Activated CD8-positive, alpha-beta memory T cell treated with anti-CD3 and anti-CD28 coated beads for 1 hour (primary cell): ENCODE data around the gene ST7.

ENCODE experiments used
- DNase-seq, 2 donors: peaks; one replicate each; pipeline ENCODE4 v3.0.0-alpha.2; 2020; ENCODE audit warnings: low read depth in 1 of 2; ENCODE audit errors: extremely low read depth in 1 of 2

ST7 gene

DNA sequence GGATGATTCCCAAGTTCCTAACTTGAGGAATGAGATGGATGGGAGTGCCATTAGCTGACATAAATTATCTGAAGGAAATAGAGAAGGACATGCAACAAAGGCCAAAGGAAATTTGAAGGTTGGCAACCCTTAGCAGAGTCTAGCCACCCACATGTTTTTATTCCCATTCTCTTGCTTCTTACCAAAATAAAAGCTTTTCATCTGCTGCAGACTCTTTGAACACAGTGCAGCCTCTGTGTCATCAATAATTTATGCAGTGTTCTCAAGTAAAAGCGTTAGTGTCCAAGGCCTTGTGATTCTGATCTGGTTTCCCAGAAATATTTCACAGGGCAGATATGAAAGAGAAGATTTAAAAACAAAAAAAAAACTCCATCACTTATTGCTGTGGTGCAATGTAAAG is 98.5 kb downstream of the ST7 start:
- DNase-seq: no peak

DNA sequence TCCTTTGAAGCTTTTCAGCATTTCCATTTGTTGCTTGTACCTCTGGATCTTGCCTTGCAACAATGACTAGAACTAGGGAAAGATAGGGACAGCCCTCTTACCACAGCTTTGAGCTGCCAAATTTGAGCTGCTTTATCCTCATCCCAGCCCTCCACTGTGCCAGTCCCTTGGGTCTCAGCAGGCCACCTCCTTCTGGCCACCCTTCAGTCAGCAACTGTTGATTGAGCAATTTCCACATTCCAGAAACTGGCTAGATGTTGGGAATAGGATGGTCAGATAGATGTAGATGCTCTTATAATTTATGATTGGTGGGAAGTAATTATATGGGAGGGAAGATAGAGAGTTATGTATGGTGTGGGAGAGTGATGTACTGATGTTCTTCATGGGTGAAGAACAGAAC is 100.1 kb downstream of the ST7 start:
- DNase-seq: no peak

DNA sequence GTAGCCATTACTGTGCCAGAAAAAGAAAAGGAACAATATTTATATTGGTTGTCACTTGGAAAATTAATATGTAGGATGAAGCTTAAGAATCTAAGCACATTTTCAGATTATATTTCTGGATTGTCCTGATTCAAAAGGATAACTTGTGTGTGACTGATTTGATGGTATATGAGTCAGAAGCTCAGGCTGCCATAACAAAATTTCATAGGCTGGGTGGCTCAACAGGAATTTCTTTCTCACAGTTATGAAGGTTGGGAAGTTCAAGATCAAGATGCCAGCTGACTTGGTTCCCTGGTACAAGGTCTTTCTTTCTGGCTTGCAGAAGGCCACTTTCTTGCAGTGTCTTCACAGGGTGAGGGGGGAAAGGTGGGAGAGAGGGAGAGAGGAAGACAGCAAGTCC is 108.5 kb downstream of the ST7 start:
- no peak for DNase-seq

GRCh38 chr7:117062300-117062699 is 109.0 kb downstream of the ST7 start:
- no peak for DNase-seq

- DNase-seq: no peak
These were observed 111.4 kb downstream of the ST7 start for GRCh38 chr7:117064688-117065087.

- DNase-seq: no peak
These were observed 112.4 kb downstream of the ST7 start for GRCh38 chr7:117065571-117066150.

- no peak for DNase-seq
These were observed 113.4 kb downstream of the ST7 start for GRCh38 chr7:117066668-117067067.

- DNase-seq: no peak
These were observed 114.0 kb downstream of the ST7 start for GRCh38 chr7:117067340-117067739.

- no peak for DNase-seq
These were observed 115.3 kb downstream of the ST7 start for GRCh38 chr7:117068511-117069145.

DNA sequence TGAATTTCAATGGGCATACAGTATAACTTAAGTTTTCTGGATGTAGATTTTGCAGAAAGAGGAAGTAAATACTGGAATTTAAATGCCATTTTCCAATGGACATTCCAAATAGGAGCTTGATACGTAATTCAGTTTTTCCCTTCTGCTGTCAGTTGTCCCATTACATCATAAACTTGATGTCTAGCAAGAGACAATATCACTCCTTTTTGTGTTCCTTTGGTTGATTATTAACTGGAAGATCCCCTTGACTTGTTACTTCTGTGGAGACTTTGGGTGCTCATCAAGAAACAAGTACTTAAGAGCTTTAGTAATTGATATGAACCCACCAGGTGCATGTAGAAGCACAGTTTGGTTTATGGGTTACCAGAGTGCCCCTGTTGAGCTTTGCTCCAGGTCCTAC is 116.1 kb downstream of the ST7 start:
- DNase-seq: no peak

GRCh38 chr7:117071551-117071950 is 118.2 kb downstream of the ST7 start:
- no peak for DNase-seq

DNA sequence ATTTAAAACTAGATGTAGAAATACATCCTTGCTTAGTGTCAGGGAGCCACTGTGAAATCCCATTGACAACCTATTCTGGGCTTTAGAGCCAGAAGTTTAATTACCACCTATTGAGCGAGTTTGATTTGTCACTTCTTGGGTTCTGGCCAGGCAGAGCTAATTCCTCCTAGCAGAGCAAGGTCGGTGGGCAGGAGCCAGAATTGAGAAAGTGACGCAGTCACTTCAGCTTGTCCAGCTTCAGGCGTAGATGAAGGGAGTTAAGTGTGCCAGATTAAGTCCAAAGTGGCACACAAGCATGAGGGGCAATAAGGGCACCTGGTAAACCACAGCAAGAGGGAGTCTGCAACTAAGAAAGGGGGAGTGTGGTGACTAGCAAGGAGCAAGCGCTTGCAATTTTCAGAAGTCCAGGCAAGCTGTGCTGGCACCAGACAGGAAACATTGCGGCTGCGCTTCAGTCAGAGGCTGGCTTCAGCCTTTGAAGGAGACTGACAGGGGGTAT is 119.4 kb downstream of the ST7 start:
- no peak for DNase-seq

- no peak for DNase-seq
These were observed 121.1 kb downstream of the ST7 start for GRCh38 chr7:117074378-117074777.

DNA sequence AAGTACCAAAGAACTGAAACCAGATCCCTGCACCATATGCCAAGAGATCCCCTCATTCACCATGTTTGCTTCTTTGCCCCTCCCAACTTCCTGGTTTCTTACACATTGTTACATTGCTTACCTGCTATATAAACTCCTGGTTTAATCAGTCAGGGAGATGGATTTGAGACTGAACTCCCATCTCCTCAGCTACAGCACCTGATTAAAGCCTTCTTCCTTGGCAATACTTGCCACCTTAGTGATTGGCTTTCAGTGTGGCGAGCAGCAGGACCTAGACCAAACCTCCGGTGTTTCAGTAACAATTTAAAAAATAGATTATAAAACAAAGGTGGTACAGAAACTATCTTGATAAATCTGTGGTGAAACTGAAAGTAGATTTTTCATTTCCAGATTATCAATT is 122.6 kb downstream of the ST7 start:
- DNase-seq: no peak

DNA sequence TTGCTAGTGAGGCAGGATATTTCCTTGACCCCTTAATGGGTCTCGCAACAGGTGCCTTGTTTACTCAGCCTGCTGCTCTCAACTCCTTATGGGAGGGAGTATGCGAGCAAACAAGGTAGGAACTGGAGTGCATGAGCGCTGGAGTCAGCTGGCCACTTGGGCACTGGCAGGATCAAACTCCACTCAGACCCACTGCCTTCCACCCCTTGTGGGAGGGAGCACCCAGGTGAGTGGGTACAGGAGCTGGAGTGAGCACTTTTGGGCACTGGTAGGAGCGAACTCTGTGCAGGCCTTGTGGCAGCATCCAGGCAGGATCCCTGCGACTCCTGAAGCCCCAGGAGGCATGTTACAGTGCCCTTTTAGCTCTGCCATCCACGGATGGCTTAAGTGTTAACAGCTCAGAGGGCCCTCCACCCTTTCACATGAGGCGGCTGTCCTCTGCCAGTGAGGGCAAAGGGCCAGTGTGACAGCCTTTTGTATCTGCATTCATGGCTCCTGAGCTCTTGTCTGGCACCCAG is 123.2 kb downstream of the ST7 start:
- DNase-seq: no peak

DNA sequence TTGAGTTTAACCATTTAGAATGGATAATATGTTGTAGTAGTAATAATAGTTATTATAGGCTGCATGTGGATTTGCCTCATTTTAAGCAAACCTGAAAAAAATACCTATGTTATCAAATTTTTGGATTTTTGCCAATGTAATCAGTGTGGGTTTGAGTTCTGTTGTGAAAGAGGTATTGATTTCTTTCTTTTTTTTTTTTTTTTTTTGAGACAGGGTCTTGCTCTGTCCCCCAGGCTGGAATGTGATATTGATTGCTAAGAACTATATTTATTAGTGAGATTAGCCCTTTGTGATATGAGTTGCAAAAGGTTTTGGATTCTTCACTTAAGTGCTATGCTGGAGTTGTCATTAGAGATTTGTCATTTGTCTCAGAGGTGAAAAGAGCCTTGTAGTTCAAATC is 124.4 kb downstream of the ST7 start:
- DNase-seq: no peak

GRCh38 chr7:117082647-117083046 is 129.3 kb downstream of the ST7 start:
- no peak for DNase-seq

GRCh38 chr7:117083648-117084047 is 130.3 kb downstream of the ST7 start:
- DNase-seq: no peak

- DNase-seq: no peak
These were observed 131.0 kb downstream of the ST7 start for GRCh38 chr7:117084286-117084685.

DNA sequence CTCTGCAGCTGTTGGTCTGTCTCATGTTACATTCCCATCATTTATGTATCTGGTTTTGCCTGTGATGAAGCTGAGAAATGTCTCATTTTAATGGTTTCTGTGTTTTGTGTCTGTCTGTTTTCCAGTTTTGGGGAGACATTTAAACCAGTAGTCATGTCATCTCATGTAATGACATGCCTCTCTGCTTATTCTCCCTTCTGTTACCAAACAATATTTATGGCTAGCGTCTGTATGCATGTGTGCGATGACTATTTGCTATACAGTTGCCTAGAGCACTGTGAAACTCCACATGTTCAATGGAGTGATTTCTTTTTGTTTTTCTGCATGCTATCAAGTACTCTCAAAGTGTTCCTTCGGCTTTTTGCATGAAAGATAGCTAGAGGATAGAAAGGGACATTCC is 132.0 kb downstream of the ST7 start:
- DNase-seq: no peak

GRCh38 chr7:117085769-117086463 is 132.6 kb downstream of the ST7 start:
- no peak for DNase-seq

DNA sequence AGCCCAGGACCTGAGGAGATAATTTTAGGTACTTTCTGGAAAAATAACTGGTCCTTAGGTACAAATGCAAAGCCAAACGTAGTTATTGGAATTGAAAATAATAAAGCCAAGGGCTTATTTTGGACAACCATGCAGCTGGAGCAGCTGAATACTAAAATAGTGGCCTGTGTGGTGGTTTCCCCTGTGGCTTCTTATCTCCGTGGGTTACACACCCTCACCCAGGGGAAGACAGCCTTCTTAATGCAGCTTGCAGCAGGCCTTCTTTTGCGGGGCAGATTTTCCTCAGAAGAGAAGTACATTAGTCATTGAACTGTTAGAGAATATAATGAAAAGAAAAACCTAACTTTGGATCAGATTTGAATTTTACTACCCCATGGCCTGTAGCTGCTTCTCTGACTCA is 133.5 kb downstream of the ST7 start:
- no peak for DNase-seq
